Natural killer cell (primary cell): ENCODE measurements around the gene CYTH1. TPM values are rescaled to one million over a fixed set of nuclear protein-coding genes. Genes with fewer than 3 reads are reported as not detected.
A peak's percentile ranks its signal among the peaks of the same experiment; 100 is the strongest.

Experiments
- ATAC-seq, 3 donors: fragments of 150-1000 bp in 2 of 3; fragments of 200-7000 bp in 1 of 3; cut with Tn5 transposase; 1 replicate in 1 of 3; 2 replicates in 2 of 3; pipeline ENCODE4 v1.10.0; 2021; ENCODE audit warnings: mild to moderate bottlenecking in 2 of 3, moderate library complexity in 2 of 3
- DNase-seq, 2 donors: peaks; one replicate each; pipeline versions ENCODE4 v3.0.0 to v3.0.0-alpha.2; 2013 to 2021; ENCODE audit warnings: mixed read lengths in 1 of 2
- H3K27ac ChIP-seq: one replicate; pipeline ENCODE4 v1.5.1; 2013; ENCODE audit warnings: mild to moderate bottlenecking, low read length
- H3K27me3 ChIP-seq: one replicate; pipeline ENCODE4 v1.6.1; 2013; ENCODE audit warnings: low read length; ENCODE audit not compliant: control insufficient read depth, insufficient read depth
- H3K36me3 ChIP-seq: one replicate; pipeline ENCODE4 v1.6.1; 2013; ENCODE audit warnings: low read length; ENCODE audit not compliant: control insufficient read depth, insufficient read depth
- H3K4me1 ChIP-seq: one replicate; pipeline ENCODE4 v1.6.1; 2013; ENCODE audit warnings: low read length; ENCODE audit not compliant: control insufficient read depth, insufficient read depth
- H3K4me3 ChIP-seq: one replicate; pipeline ENCODE4 v1.5.1; 2013; ENCODE audit warnings: low read length
- H3K9me3 ChIP-seq: one replicate; pipeline ENCODE4 v1.6.1; 2013; ENCODE audit warnings: low read length; ENCODE audit not compliant: control insufficient read depth, insufficient read depth
- H3K27ac Mint-ChIP-seq, 2 donors: one replicate each; pipeline ENCODE4 v1.8.0; 2022; ENCODE audit warnings: mild to moderate bottlenecking in 2 of 2, mixed read lengths in 2 of 2, moderate library complexity in 1 of 2
- H3K27me3 Mint-ChIP-seq, 2 donors: one replicate each; pipeline ENCODE4 v1.8.0; 2022; ENCODE audit warnings: low read depth in 2 of 2, mixed read lengths in 2 of 2
- H3K36me3 Mint-ChIP-seq: one replicate; pipeline ENCODE4 v1.8.0; 2022; ENCODE audit warnings: mixed read lengths
- H3K4me1 Mint-ChIP-seq, 2 donors: one replicate each; pipeline ENCODE4 v1.8.0; 2022; ENCODE audit warnings: mixed read lengths in 2 of 2
- H3K4me3 Mint-ChIP-seq: one replicate; pipeline ENCODE4 v1.8.0; 2022; ENCODE audit warnings: mild to moderate bottlenecking, moderate library complexity, mixed read lengths
- H3K9me3 Mint-ChIP-seq, 2 donors: one replicate each; pipeline ENCODE4 v1.8.0; 2022; ENCODE audit warnings: mixed read lengths in 2 of 2
- WGBS: methylation state at CpG from one replicate; pipeline ENCODE4 v1.1.7; 2013; ENCODE audit warnings: missing lambda C conversion rate; ENCODE audit not compliant: insufficient coverage; 5-methylcytosine and 5-hydroxymethylcytosine counted together
- intact Hi-C: fragments of 100-400 bp; cut with micrococcal nuclease; formaldehyde crosslinking; loops from one replicate; pipeline ENCODE4 v1.14.2; 2022
- total RNA-seq, 4 donors: library from RNA; stranded (reverse); fragments of 120-200 nt in 1 of 4; gene quantifications; one replicate each; pipeline versions ENCODE4 v1.2.3 to v1.2.4, GENCODE V29; 2013 to 2022
- TF ChIP-seq, protein P1 (sequence below): fragments of 200-600 bp; IDR thresholded peaks from one replicate; pipeline ENCODE4 v1.8.0; 2022; ENCODE audit warnings: antibody characterized with exemption

Gene CYTH1
- total RNA-seq, 3 donors from 2014 or later (not counting 1 experiment from before 2014, with no cell fraction given), result 437 to 514 (median 457) TPM

DNA sequence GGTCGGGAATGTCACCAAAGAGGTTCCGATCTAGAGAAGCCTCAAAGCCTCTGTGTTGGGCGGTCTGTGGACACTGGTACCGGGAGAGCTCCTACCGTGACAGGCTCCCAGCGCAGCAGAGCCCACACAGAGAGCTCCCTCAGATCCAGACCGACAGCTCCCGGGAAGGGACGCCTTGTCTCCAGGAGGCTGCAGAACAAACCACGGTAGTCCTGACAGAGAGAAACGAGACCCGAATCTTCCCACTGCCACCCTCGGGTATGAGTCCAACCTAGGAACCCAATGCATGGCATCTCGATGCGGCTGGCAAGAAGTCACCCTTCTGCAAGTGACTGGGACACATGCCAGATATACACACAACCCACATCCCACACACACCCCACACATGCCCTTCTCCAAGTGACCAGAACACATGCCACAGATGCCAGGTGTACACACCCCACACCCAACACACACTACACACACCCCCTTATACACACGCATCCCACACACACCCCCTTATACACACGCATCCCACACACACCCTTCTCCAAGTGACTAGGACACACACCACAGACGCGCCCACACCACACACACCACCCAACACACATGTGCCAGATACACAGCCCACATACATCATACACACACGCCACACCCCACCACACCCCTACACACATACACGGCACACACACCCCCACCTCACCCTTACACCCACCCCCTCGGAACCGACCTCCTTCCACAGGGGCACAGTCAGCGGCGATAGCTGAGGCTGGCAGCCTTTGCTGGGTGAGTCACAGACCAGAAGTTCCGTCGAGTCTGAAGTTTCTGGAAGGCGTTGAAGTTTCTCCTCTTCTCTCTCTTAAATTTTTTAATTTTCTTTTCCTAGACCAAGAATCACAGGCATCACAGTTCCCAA lies 15.9 kb upstream of the CYTH1 start:
- ATAC-seq (no peak), DNase-seq (no peak)
- no peaks in the 10 kb centered on the region for H3K9me3 Mint-ChIP-seq
- TF ChIP-seq, protein P1, sequence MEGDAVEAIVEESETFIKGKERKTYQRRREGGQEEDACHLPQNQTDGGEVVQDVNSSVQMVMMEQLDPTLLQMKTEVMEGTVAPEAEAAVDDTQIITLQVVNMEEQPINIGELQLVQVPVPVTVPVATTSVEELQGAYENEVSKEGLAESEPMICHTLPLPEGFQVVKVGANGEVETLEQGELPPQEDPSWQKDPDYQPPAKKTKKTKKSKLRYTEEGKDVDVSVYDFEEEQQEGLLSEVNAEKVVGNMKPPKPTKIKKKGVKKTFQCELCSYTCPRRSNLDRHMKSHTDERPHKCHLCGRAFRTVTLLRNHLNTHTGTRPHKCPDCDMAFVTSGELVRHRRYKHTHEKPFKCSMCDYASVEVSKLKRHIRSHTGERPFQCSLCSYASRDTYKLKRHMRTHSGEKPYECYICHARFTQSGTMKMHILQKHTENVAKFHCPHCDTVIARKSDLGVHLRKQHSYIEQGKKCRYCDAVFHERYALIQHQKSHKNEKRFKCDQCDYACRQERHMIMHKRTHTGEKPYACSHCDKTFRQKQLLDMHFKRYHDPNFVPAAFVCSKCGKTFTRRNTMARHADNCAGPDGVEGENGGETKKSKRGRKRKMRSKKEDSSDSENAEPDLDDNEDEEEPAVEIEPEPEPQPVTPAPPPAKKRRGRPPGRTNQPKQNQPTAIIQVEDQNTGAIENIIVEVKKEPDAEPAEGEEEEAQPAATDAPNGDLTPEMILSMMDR, result no peak
- H3K27ac Mint-ChIP-seq, result peak overlapping the region; percentile 79 to 86
- peak overlapping the region; percentile 0 for H3K4me3 Mint-ChIP-seq
- Histone ChIP-seq H3K4me3 (no peak overlapping the region), H3K27ac (no peak overlapping the region), H3K4me1 (peaks cover 43% of the 10 kb centered on the region), H3K27me3 (no peaks in the 10 kb centered on the region), H3K9me3 (no peaks in the 10 kb centered on the region), H3K36me3 (peaks cover 50% of the 10 kb centered on the region)
- intact Hi-C loops, result no loop called here
- 87% methylated on average over 28 of the region's 28 CpGs for WGBS
- peaks cover 17% of the 10 kb centered on the region for H3K36me3 Mint-ChIP-seq
- H3K4me1 Mint-ChIP-seq, result peaks cover 52 to 60% of the 10 kb centered on the region in 2 donors
- H3K27me3 Mint-ChIP-seq, result no peaks in the 10 kb centered on the region

DNA sequence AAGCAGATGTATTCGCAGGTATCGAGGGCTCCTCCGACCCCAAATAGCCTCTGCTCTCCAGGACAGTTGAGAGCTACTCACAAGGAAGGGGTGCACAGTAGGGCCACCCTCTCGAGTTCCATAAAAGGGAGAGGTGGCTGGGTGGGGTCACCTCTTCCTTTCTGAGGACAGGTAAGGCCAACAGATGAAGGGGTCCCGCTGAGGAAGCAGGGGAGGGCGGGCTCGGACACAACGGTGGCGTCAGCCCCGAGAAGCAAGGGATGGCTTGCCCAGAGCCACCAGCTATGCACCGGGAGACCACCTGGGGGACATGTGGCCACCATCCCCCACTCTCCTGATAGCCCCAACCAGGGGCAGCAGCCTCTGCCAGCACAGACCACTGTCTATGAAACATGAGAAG lies 15.1 kb upstream of the CYTH1 start:
- H3K4me1 Mint-ChIP-seq, result peaks cover 56 to 61% of the 10 kb centered on the region in 2 donors
- no peak overlapping the region for H3K27ac ChIP-seq
- no peaks in the 10 kb centered on the region for H3K27me3 ChIP-seq
- H3K9me3 ChIP-seq, result no peaks in the 10 kb centered on the region
- H3K9me3 Mint-ChIP-seq, result no peaks in the 10 kb centered on the region
- WGBS, result 98% methylated on average over 11 of the region's 11 CpGs
- DNase-seq (no peak), ATAC-seq (no peak)
- TF ChIP-seq, protein P1, result no peak
- no peaks in the 10 kb centered on the region for H3K27me3 Mint-ChIP-seq
- peaks cover 44% of the 10 kb centered on the region for H3K36me3 ChIP-seq
- H3K36me3 Mint-ChIP-seq, result peaks cover 17% of the 10 kb centered on the region
- peaks cover 47% of the 10 kb centered on the region for H3K4me1 ChIP-seq
- intact Hi-C loops, result no loop called here
- no peak overlapping the region for H3K27ac Mint-ChIP-seq
- no peak overlapping the region for H3K4me3 ChIP-seq
- no peak overlapping the region for H3K4me3 Mint-ChIP-seq

DNA sequence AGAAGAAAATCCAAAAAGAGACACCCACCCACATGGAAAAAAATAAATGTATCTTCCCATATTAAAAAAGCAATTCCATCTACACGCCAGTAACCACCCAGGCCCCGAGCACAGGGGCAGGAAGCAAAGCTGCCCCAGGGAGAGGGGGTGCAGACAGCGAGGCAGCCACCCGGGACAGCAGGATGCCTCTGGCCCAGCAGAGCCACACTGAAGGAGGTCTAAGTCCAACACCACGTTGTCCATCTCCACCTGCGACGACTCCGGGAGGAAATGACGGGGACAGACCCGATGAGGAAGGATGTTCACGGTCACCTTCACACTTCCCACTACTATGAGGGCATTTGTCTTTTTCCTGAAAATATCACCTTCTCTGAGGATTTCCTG lies 14.4 kb upstream of the CYTH1 start:
- Mint-ChIP-seq H3K4me3 (no peak overlapping the region), H3K4me1 (peaks cover 63 to 68% of the 10 kb centered on the region in 2 donors), H3K9me3 (no peaks in the 10 kb centered on the region), H3K27me3 (no peaks in the 10 kb centered on the region), H3K27ac (no peak overlapping the region), H3K36me3 (peaks cover 17% of the 10 kb centered on the region)
- Histone ChIP-seq H3K36me3 (peaks cover 49% of the 10 kb centered on the region), H3K27ac (no peak overlapping the region), H3K27me3 (no peaks in the 10 kb centered on the region), H3K9me3 (no peaks in the 10 kb centered on the region), H3K4me3 (no peak overlapping the region), H3K4me1 (peaks cover 54% of the 10 kb centered on the region)
- ATAC-seq (no peak), DNase-seq (no peak)
- WGBS, result 87% methylated on average over 10 of the region's 11 CpGs
- TF ChIP-seq, protein P1, result no peak
- intact Hi-C loops, result no loop called here
